GM15510 (cell line): ENCODE measurements around the gene MAPRE2.

Experiments used
- POLR2A ChIP-seq: IDR thresholded peaks from 3 replicates; pipeline ENCODE4 v1.6.1; 2011; ENCODE audit warnings: borderline replicate concordance; ENCODE audit not compliant: insufficient read length; ENCODE audit errors: extremely low read depth

The MAPRE2 gene

DNA sequence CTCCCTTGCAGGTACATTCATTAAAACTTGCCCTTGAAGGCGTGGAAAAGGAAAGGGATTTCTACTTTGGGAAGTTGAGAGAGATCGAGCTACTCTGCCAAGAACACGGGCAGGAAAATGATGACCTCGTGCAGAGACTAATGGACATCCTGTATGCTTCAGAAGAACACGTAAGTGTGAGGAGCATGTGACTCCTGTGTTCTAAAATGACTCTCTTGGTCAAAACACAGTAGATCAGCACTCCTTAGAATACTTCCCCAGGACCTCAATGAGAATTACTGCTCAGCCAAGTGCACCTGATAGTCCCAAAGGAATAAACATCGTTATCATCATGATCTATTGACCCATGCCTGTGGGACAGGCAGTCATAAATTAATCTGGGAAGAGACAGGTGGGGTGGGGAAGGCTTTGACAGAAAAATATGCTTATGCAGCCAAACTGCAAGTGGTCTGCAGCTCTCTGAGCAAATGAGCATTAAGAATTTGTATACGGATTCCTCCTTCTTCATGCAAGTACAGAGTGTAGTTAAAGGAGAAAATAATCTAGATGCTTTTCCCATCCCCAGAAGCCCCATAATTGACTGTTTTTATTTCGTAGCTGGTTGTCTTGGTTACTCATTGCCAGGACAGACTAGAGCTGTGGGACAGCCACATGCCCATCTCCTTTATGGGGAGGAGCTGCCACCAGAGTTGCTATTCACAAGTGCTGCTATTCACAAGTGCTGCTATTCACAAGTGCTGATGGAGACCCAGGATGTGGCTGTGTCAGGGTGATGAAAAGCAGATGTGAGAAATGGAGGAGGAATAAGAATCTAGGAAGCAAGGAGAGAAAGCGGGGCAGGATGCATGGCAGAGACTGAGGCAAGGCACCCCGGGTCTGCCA is 91.0 kb downstream of the MAPRE2 start:
- no peak for TF ChIP-seq POLR2A

DNA sequence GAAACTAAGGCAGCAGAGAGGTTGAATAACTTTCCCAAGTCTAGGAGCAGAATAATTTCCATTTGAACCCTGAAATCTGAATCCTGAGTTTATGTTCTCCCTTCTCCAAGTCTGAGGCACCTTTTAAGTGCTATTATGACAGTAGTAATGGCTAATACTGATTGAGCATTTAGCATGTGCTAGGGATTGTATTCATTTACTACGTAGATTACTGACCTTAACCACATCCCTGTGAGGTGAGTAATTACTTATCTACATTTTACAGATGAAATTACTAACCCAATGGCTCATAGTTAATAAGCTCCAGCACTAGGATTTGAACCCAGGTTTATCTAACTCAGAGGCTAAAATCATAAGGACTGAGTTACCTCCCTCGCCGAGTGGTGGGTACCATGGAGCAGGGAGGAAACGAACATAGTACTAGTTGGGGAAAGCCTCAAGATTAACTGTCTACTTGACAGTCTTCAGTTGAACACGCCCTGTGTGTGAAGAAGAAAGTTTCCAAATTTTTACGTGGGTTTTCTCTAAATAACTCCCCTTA is 93.0 kb downstream of the MAPRE2 start:
- no peak for TF ChIP-seq POLR2A

DNA sequence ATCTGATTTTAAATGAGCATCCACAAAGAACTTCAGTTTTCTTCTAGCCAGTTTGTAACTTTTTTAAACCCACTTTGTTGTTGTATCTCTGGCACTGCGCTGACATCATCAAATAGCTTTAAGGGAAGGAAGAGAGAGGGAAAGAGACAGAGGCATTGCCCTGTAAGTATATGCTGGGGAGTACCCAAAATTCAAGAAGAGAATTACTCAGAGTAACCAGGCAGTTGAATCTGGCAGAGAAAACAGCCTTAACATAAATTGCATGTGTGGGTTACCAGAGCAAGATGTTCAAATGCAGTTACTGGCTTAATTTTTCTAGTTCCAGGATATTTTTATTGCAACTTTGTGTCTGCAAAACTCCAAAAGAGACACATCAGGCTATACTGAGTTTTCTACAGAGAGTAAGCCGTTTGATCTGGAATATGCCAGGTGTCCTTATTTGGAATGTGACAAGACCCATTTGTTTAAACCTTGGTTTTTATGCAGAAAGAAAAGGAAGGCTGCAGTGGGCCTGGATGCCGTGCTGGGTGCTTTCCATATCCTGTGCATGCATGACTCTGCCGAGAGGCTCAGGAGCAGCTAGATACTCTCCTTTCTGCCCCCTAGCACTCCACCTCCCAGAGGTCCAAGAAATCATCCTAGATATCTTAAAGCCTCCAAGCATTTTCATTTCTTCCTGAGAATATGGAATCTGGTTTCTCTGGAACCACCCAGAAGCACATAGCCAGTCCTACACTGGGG is 93.7 kb downstream of the MAPRE2 start:
- TF ChIP-seq POLR2A: no peak

DNA sequence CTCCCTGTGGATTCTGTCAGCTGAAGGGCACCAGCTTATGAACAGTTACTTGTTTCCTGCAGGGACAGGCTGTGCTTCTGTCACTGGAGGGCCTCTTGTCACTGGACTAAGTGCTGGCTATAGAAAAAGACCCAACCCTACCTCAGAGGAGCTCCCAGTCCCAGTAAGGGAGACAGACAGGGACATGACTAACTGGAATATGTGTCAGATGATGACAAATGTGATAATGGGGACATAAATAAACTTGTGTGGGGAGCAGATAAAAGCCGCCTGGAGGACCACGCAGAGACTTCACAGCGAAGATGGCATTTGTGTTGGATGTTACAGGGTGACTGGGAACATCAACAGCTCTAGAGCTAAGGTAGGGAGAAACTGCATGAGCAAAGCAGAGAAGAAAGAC is 95.0 kb downstream of the MAPRE2 start:
- TF ChIP-seq POLR2A: no peak

DNA sequence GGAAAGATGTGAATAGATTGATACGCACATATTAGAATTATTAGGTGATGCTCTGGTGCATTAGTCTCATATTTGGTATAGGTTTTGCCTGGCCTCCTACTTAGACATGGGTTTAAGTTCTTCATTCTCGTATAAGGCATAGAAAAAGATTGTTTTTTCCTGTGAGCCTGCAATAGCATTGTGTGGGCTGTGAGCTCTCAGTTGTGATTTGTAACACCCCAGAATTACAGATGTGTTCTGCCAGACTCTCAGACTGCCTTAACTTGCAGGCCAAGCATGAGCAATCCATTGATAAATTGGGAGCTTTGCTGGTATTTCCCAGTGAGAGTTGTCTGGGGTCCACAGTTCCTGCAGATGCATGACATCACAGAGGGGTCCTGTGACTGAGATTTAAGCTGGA is 95.7 kb downstream of the MAPRE2 start:
- no peak for TF ChIP-seq POLR2A

DNA sequence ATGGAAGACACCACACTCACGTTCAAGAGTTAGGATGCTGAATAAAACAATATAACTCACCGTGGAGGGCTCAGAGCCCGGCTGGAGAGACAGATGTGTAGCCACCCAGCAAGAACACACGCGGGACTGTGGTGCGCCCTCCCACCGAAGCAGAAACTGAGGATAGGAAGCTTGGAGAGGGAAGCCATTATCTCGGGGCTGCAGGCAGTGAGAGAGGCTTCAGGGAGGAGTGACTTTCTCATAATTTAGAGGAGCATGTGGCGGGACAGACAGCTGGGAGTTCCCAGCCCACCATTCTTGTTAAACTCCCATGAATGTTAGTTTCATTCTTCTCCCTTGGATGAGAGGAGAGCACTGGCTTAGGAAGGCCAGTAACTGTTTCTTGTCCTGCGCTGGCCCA is 96.4 kb downstream of the MAPRE2 start:
- TF ChIP-seq POLR2A: no peak

DNA sequence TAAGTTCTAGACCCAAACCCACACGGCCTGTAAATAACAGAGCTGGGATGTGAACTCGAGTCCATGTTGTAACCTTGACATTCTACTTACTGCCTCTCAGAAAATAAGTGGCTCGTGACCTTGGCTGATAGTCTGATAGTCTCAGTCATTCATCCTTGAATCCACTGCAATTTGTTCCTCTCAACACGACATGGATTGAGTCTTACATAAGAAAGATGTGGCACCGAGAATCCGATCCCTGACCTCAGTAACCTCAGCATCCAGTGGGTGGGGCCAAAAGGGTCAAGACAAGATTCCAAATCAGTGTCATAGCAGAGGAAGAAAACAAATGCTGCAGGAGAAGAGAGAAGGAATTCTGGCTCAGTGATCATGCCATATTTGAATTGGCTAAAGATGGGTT is 97.6 kb downstream of the MAPRE2 start:
- TF ChIP-seq POLR2A: no peak

DNA sequence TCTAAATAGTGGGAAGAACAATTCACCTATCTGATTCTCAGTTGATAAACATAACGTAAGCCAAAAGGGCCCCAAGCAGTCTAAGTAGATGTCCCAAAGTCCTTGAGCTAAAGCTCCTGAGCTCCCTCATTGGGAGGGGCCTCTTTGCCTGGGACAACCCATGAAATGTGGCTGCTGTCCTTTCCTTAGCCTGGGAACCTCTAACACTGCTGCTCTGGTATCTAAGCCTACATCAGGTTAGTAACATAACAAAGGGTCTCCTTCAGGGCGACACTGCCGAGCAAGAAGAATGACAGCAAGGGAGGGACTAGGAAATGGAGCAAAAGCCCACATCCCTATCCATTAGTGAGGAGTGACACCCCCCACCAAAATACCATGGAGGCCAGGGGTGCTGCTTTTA is 98.3 kb downstream of the MAPRE2 start:
- no peak for TF ChIP-seq POLR2A

DNA sequence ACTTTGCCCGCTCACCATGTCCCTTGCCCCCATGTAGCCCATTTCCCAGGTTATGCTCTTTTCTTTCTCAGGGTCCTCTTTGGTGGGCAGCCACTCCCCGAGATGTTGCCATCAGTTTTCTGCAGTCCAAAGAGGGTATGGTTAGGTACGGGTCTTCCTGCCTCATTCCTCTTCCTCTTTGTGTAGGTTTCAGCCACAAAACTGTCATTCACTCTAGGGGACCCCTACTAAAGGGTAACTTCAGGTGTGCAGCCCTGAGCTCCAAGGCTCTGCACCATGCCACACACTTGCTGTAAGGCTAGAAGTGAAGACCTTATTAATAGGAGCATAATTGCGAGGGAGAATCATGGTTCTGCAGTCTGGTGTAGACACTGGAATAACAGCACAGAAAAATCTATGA is 99.9 kb downstream of the MAPRE2 start:
- TF ChIP-seq POLR2A: no peak

DNA sequence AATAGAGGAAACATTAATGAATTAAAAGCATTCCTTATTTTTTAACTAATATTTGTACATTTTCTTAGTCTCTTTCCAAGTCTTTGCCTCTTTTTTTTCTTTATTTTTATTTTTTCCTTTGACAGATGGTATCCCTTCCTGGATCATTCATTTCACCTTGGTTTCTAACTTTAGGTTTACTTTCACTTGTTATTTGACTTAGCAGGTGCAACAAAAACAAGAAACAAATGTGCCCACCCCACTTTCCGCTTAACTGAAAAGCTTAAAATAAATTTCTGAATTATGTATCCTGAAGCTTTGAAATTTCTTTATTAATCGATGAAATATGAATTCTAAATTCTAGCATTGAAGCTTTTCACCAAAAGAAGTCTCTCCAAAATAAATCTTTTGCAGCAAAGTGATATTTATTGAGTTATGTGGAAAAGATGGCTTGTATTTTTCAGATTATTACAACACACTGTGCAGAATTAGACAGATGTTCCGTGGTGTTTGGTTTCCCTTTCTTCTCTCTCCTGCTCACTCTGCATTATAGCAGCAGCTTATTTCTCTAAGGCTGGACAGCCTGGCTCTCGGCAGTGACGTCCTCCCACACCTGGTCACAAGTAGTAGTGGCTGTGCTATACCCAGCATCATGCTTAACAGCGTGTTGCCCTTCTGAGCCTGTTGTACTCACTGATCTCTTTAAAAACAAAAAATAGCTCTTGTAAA is 100.5 kb downstream of the MAPRE2 start:
- TF ChIP-seq POLR2A: no peak

DNA sequence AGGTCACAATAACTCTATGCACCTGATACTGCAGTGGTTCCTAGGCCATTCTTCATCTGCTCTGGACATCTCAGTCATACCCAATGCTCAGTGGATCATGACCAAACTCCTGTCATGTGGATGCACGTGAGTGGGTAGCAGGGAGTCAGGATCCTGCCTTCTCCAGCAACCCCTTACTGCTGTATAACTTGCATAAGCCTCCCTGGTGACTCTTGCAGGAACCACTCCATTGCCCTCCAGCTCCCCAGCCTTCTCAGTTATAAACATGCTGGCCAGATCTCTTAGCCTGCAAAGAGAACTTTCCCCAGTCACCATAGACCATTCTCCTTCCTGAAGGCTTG is 101.0 kb downstream of the MAPRE2 start:
- no peak for TF ChIP-seq POLR2A

DNA sequence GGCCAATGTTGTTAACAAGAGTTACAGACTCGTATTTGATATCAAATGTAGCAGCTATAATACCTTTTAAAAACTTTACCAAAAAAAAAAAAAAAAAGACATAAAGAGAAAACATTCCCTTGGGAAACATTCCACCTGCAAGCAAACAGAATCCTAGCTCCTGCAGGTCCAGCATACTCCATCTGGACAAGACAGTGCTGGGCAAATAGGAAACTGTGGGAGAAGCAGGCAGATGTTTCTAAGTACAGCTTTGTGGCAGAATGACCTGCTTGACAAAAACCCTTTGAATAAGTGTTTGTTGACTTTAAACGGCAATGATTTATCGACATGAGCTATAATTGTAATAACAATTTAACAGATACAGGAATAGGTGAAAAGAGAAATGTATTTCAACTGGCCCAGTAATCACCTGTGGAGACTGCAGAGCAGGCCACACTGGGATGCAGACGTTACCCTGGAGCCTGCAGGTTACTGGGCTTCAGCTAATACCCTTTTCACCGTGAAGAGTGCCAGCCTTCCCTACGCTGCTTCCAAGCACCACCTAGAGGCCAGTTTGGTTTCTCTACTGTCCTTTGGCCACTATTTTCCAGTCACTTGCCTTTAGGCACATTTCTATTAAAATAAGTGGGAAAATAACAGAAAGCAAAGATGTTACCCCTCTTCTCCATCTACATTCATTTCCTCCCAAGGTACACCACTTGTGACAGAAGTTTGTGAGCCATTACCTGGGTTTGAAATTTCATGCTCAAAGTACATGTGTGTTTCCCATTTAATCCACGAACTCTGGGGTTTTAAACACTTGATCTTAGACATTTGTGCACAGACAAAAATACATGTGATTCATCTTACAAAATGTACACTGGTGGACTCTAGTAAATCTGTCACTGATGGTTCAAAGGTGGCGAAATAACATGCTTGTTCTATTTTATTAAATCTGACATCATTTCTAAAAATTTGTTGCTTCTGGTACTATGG is 102.7 kb downstream of the MAPRE2 start:
- TF ChIP-seq POLR2A: no peak

DNA sequence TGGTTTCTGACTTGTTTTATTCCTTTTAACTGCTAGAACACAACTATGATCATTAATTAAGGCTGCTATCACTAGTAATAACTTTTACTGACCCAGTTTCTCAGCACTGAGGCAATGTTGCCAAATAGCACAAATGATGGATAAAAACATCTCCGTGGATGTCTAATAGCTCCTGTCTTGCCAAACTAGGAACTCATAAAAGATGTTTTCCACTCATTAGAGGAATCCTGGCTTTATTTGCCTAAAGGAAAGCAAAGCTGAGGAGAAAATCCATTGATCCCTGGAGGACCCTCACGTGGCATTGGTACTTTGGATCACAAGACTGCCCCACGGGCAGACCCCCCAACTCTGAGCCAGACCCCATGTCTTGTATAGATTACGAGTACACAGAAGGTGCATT is 103.5 kb downstream of the MAPRE2 start:
- TF ChIP-seq POLR2A: no peak
